Measurements from ENCODE around the gene LRRC8D. TPM values are rescaled to one million over a fixed set of nuclear protein-coding genes. Genes with fewer than 3 reads are reported as not detected.

Gene LRRC8D
- total RNA-seq, 1 donor from 2014 or later: 42.1 TPM

DNA sequence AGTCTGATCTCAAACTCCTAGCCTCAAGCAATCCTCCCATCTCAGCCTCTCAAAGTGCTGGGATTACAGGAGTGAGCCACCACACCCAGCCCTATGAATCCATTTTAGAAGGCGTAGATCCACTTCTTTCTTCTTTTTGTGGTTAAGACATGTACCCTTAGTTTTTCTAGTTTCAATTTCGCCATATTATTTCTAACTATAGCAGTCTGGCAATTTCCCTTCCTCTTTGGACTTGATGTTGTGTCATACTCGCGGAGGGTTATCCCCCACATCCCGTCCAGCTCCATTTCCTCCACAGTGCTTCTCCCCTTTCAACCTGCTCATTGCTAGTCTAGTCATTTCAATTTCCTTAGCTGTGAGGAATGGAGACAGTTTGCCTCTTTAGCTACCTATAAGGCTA, 5.2 kb upstream of the LRRC8D start:
- H3K27me3 Mint-ChIP-seq: peaks cover 4% of the 10 kb centered on the region
- no peak overlapping the region for H3K27ac Mint-ChIP-seq
- H3K9me3 Mint-ChIP-seq (ENCODE audit: low read depth): no peaks in the 10 kb centered on the region
- TF ChIP-seq, protein P1, sequence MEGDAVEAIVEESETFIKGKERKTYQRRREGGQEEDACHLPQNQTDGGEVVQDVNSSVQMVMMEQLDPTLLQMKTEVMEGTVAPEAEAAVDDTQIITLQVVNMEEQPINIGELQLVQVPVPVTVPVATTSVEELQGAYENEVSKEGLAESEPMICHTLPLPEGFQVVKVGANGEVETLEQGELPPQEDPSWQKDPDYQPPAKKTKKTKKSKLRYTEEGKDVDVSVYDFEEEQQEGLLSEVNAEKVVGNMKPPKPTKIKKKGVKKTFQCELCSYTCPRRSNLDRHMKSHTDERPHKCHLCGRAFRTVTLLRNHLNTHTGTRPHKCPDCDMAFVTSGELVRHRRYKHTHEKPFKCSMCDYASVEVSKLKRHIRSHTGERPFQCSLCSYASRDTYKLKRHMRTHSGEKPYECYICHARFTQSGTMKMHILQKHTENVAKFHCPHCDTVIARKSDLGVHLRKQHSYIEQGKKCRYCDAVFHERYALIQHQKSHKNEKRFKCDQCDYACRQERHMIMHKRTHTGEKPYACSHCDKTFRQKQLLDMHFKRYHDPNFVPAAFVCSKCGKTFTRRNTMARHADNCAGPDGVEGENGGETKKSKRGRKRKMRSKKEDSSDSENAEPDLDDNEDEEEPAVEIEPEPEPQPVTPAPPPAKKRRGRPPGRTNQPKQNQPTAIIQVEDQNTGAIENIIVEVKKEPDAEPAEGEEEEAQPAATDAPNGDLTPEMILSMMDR (IDR thresholded peaks at IDR 0.05; ENCODE audit: unreplicated experiment): no peak
- H3K4me1 Mint-ChIP-seq (ENCODE audit: low read depth): peaks cover 9% of the 10 kb centered on the region
- no peaks in the 10 kb centered on the region for H3K36me3 Mint-ChIP-seq (ENCODE audit: insufficient read depth)
- DNase-seq (ENCODE audit: low spot score, unreplicated experiment): no peak
- no peak overlapping the region for H3K4me3 Mint-ChIP-seq (ENCODE audit: low read depth)

DNA sequence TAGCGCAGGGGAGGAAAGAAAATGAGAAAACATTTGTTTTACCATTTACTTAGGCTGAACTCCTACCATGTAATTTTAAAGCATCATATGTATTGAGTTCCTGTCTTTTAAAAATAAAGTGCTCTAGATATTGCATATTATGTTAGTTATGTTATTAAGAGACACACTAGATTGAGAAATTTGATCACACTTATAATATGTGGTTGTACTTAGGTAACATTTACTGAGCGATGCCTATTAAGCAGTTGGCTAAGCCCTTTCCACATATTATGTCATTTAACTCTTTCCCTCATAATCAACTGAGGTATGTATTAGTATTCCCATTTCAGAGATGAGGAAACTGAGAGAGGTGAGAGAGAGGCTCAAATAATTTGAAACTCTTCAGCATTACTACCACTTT, 4.5 kb upstream of the LRRC8D start:
- Mint-ChIP-seq H3K27me3 (peaks cover 4% of the 10 kb centered on the region), H3K36me3 (ENCODE audit: insufficient read depth) (no peaks in the 10 kb centered on the region)
- TF ChIP-seq, protein P1 (IDR thresholded peaks at IDR 0.05; ENCODE audit: unreplicated experiment): no peak

DNA sequence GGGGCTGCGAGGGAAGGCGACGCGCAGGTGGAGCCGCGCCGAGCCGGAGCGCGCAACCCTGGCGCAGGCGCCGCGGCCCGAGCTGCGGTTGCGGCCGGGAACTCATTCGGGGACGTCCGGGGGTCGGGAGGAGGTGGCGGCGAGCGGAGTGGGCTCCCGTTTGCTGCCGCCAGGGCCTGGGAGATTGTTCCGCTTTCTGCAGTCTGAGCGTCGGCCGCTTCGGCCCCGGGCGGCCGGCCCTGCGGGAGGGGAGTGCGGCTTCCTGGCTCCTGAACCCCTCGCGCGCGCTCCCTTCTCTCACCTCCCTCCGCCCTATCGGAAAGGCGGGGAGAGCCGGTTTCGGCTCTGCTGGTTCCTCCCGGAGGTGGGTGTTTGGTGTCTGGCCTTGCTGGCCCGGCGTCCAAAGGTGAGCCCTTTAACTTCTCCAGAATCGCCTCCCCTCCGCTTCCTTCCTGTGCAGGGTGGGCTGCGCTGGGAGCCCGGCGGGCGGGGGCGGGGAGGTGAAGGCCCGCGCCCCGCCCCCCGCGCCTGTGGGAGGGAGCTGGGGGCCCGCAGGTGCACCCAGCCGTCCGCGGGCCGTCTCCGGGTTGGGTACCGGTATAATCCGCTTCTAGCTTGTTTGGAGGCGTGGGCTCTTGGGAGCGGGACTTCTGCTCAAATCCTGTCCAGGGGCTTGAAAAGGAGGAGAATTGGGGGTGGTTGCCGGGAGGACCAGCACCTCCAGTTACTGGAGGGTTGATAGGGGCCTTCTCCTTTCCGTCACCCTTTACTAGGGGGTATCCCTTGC, 683 bp downstream of the LRRC8D start:
- peaks cover 33% of the 10 kb centered on the region for H3K4me1 Mint-ChIP-seq (ENCODE audit: low read depth)
- DNase-seq (ENCODE audit: low spot score, unreplicated experiment): peak; percentile 59
- H3K9me3 Mint-ChIP-seq (ENCODE audit: low read depth): no peaks in the 10 kb centered on the region
- peak overlapping the region; percentile 88 for H3K4me3 Mint-ChIP-seq (ENCODE audit: low read depth)
- H3K27me3 Mint-ChIP-seq: no peaks in the 10 kb centered on the region
- H3K36me3 Mint-ChIP-seq (ENCODE audit: insufficient read depth): peaks cover 8% of the 10 kb centered on the region
- TF ChIP-seq, protein P1 (IDR thresholded peaks at IDR 0.05; ENCODE audit: unreplicated experiment): peak; percentile 32
- peak overlapping the region; percentile 96 for H3K27ac Mint-ChIP-seq

More for the DNA sequence above, 4.5 kb upstream of the LRRC8D start:
- Mint-ChIP-seq H3K4me3 (ENCODE audit: low read depth) (no peak overlapping the region), H3K9me3 (ENCODE audit: low read depth) (no peaks in the 10 kb centered on the region), H3K4me1 (ENCODE audit: low read depth) (peaks cover 9% of the 10 kb centered on the region), H3K27ac (no peak overlapping the region)
- DNase-seq (ENCODE audit: low spot score, unreplicated experiment): no peak

DNA sequence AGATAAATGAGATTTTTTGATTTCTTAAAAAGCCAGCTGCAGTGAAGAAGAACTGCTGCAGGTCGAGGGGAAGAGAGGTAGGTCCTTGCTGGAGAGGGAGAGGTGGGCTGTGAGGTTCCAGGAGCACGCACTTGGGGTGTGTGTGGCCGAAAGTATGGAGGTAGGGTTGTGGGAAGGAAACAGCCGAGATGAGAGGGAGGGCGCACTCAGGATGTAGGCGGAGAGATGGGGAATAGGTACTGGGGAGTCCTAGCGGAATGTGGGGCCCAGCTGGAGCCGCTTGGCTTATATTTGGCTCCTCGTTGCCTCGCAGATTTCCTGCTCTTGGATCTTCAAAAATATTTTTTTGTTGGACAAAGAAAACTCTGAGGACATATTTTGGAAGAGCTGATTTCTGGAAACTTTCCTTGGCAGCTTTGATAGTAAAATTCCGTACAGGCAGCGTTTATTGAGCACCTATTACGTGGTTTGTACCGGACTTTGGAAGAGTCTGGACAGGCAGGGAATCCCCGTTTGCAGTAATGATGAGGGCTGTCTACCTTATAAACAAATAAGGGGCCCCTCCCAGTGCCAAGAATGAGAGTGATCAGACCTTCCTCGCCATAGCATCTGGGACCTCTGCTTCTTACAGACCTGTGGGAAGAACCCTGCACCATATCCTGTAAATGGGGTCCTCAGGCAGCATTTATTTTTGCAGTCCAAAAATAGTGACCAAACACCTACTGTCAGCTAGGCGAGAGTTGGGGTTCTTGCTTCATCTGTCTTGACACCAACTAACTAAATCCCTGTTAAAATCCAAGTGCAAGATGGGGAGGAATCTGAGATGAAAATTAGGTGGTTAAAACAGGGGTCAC, 1.5 kb downstream of the LRRC8D start:
- H3K9me3 Mint-ChIP-seq (ENCODE audit: low read depth): no peaks in the 10 kb centered on the region
- peaks cover 35% of the 10 kb centered on the region for H3K4me1 Mint-ChIP-seq (ENCODE audit: low read depth)
- H3K27me3 Mint-ChIP-seq: no peaks in the 10 kb centered on the region
- TF ChIP-seq, protein P1 (IDR thresholded peaks at IDR 0.05; ENCODE audit: unreplicated experiment): no peak
- peak overlapping the region; percentile 96 for H3K27ac Mint-ChIP-seq
- peaks cover 11% of the 10 kb centered on the region for H3K36me3 Mint-ChIP-seq (ENCODE audit: insufficient read depth)
- peak overlapping the region; percentile 88 for H3K4me3 Mint-ChIP-seq (ENCODE audit: low read depth)
- no peak for DNase-seq (ENCODE audit: low spot score, unreplicated experiment)

DNA sequence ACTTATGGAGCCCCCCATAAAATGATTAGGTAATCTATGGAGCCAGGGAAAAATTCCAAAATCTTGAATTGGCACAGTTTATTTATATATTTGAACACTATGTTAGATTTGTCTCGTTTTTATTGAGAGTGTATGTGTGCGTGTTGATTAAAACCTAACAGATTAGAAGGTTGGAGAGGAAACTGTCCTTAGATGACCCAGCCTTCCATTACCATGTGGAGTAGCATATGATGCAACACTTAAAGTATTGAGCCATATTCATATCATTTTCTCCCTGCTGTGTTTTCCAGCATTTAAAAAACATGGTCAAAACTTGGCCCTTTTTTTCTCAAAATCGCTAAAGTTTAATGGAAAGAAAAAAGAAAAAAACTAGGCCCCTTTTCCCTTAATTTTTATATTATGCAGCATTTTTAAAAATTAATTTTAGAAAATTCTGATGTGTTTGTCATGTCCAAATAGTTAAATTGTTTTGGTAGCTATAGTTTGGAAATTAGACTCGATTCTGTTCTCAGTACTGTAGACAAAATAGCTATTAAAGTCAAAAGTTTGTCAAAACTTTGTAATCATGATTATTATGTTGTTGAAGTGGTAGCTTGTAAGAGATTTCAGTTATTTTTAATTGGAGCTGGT, 2.3 kb downstream of the LRRC8D start:
- Mint-ChIP-seq H3K9me3 (ENCODE audit: low read depth) (no peaks in the 10 kb centered on the region), H3K27ac (no peak overlapping the region), H3K4me1 (ENCODE audit: low read depth) (peaks cover 35% of the 10 kb centered on the region), H3K4me3 (ENCODE audit: low read depth) (peak overlapping the region; percentile 88), H3K36me3 (ENCODE audit: insufficient read depth) (peaks cover 14% of the 10 kb centered on the region), H3K27me3 (no peaks in the 10 kb centered on the region)
- TF ChIP-seq, protein P1 (IDR thresholded peaks at IDR 0.05; ENCODE audit: unreplicated experiment): no peak
- DNase-seq (ENCODE audit: low spot score, unreplicated experiment): no peak

Data from progenitor cell of endocrine pancreas (in vitro differentiated cells).